SIG-M5 treated with dmso at 0.1 percent for 504 hours (cell line): Measurements from ENCODE around the gene TMEM43.

Experiments used
- DNase-seq: peaks from one replicate; lab custom pipeline; 2025; ENCODE audit not compliant: unreplicated experiment; lab: John Stamatoyannopoulos, UW

TMEM43 gene

GRCh38 chr3:14135581-14135980, 10.7 kb downstream of the TMEM43 start:
- no peak for DNase-seq

GRCh38 chr3:14137004-14137403, 12.2 kb downstream of the TMEM43 start:
- no peak for DNase-seq

GRCh38 chr3:14137445-14137844, 12.6 kb downstream of the TMEM43 start:
- DNase-seq = no peak

GRCh38 chr3:14138109-14138877, 13.4 kb downstream of the TMEM43 start:
- DNase-seq = no peak

- DNase-seq = no peak
Measured at GRCh38 chr3:14138878-14139655, 14.2 kb downstream of the TMEM43 start.

- DNase-seq = no peak
Measured at GRCh38 chr3:14139771-14140170, 14.9 kb downstream of the TMEM43 start.

- no peak for DNase-seq
Measured at GRCh38 chr3:14140668-14141067, 15.8 kb downstream of the TMEM43 start.

- no peak for DNase-seq
Measured at GRCh38 chr3:14141144-14141543, 16.3 kb downstream of the TMEM43 start.

- DNase-seq = no peak
Measured at GRCh38 chr3:14141602-14142341, 16.9 kb downstream of the TMEM43 start.

- no peak for DNase-seq
Measured at GRCh38 chr3:14142567-14143270, 17.9 kb downstream of the TMEM43 start.

GRCh38 chr3:14143271-14144225, 18.7 kb downstream of the TMEM43 start:
- DNase-seq = peak; percentile 27

- DNase-seq = peak; percentile 98
Measured at GRCh38 chr3:14144423-14145075, 19.7 kb downstream of the TMEM43 start.

- no peak for DNase-seq
Measured at GRCh38 chr3:14145236-14145635, 20.4 kb downstream of the TMEM43 start.

GRCh38 chr3:14145670-14146380, 21.0 kb downstream of the TMEM43 start:
- no peak for DNase-seq

- DNase-seq = no peak
Measured at GRCh38 chr3:14146381-14147065, 21.7 kb downstream of the TMEM43 start.

GRCh38 chr3:14147066-14147435, 22.2 kb downstream of the TMEM43 start:
- no peak for DNase-seq

GRCh38 chr3:14147617-14148016, 22.8 kb downstream of the TMEM43 start:
- DNase-seq = no peak
